Measurements from ENCODE around the gene BRD9. TPM values are rescaled to one million over a fixed set of nuclear protein-coding genes. Genes with fewer than 3 reads are reported as not detected.

BRD9 gene
- total and polyA plus RNA-seq, 2 of the 4 experiments (the other 2 are of a cell fraction), result 22.0 to 43.4 TPM

GRCh38 chr5:878125-878524 lies 14.5 kb downstream of the BRD9 start:
- CTCF ChIA-PET, result no interaction called here
- WGBS, 2 experiments (ENCODE audit: extremely low coverage in 2 of 2, insufficient read length in 1 of 2), result no CpG with 5 or more reads among the region's 15 CpGs
- no peak overlapping the region for H3K14ac ChIP-seq (replicated peaks; ENCODE audit: low read depth, low read length)
- dilution Hi-C loops (cut with HindIII; ENCODE audit: low sequenced_read_pairs, unreplicated experiment) (no loop called here), in situ Hi-C loops (cut with MboI; ENCODE audit: low sequenced_read_pairs) (no loop called here), intact Hi-C loops (cut with micrococcal nuclease) (no loop called here)
- H2BK15ac ChIP-seq (ENCODE audit: low read depth, low read length), result no peak overlapping the region
- no peak overlapping the region for H3K4me2 ChIP-seq (ENCODE audit: low read depth, low read length)
- no peak overlapping the region for H2AK5ac ChIP-seq (ENCODE audit: low read depth, low read length)
- H3K9ac ChIP-seq (ENCODE audit: low read depth, low read length), result no peak overlapping the region
- H3K79me1 ChIP-seq (ENCODE audit: low read depth in 1 of 2, low read length in 2 of 2), result peaks cover 15 to 22% of the 10 kb centered on the region in 2 experiments
- no peak overlapping the region for H4K8ac ChIP-seq (ENCODE audit: low read depth in 2 of 2, low read length in 2 of 2)
- no peak overlapping the region for H3K4ac ChIP-seq (ENCODE audit: low read depth, low read length)
- no peaks in the 10 kb centered on the region for H3K4me1 ChIP-seq (ENCODE audit: control insufficient read depth, insufficient read depth, low read length)
- no peak overlapping the region for H3K23ac ChIP-seq (ENCODE audit: low read depth, low read length)
- H2AK9ac ChIP-seq (replicated peaks; ENCODE audit: low read depth, low read length, poor library complexity), result no peak overlapping the region
- DNase-seq, result no peak
- POLR2A ChIA-PET (ENCODE audit: unreplicated experiment), result no interaction called here
- ATAC-seq (ENCODE audit: low read depth), result no peak
- H3K56ac ChIP-seq (ENCODE audit: extremely low read depth, insufficient read depth, low read length), result no peak overlapping the region
- H3K18ac ChIP-seq (ENCODE audit: low read depth, low read length), result no peak overlapping the region
- H2BK5ac ChIP-seq (ENCODE audit: low read depth, low read length, poor library complexity, severe bottlenecking), result no peak overlapping the region
- no peak overlapping the region for H4K91ac ChIP-seq (ENCODE audit: insufficient read depth, low read depth, low read length)
- H4K5ac ChIP-seq (ENCODE audit: low read depth, low read length), result no peak overlapping the region
- H2BK20ac ChIP-seq (ENCODE audit: low read depth, low read length), result no peak overlapping the region
- H3K4me3 ChIP-seq (ENCODE audit: insufficient read depth, low read depth, low read length), result no peak overlapping the region
- no peak overlapping the region for H2BK120ac ChIP-seq (ENCODE audit: low read depth, low read length)
- TF ChIP-seq MAFK (IDR thresholded peaks at IDR 0.05; ENCODE audit: low read depth, low read length) (no peak), BHLHE40 (IDR thresholded peaks at IDR 0.05; ENCODE audit: low read depth, low read length) (no peak), USF2 (IDR thresholded peaks at IDR 0.05; ENCODE audit: low read depth, low read length) (no peak), RFX5 (IDR thresholded peaks at IDR 0.05; ENCODE audit: low read depth, low read length) (no peak), MAZ (IDR thresholded peaks at IDR 0.05; ENCODE audit: borderline replicate concordance, low read depth, low read length) (no peak), SMC3 (IDR thresholded peaks at IDR 0.05; ENCODE audit: low read depth, low read length) (no peak), MXI1 (IDR thresholded peaks at IDR 0.05; ENCODE audit: borderline replicate concordance, low read depth, low read length) (no peak), CEBPB (IDR thresholded peaks at IDR 0.05; ENCODE audit: low read depth, low read length) (no peak), CHD1 (IDR thresholded peaks at IDR 0.05; ENCODE audit: low read depth, low read length) (no peak), NFE2L2 (IDR thresholded peaks at IDR 0.05; ENCODE audit: low read depth, low read length) (no peak), POLR2A (IDR thresholded peaks at IDR 0.05; ENCODE audit: low read depth, low read length) (no peak), FOS (IDR thresholded peaks at IDR 0.05; ENCODE audit: low read depth, low read length) (no peak), RAD21 (IDR thresholded peaks at IDR 0.05; ENCODE audit: low read length) (no peak)
- peaks cover 64% of the 10 kb centered on the region for H3K36me3 ChIP-seq (ENCODE audit: control insufficient read depth, insufficient read depth, low read length)
- no peak overlapping the region for H2AFZ ChIP-seq (replicated peaks; ENCODE audit: low read length, poor library complexity)
- no TSS peak for BruUV-seq (replicated peaks)
- no peaks in the 10 kb centered on the region for H3K9me3 ChIP-seq (ENCODE audit: control insufficient read depth, insufficient read depth, low read length)
- H3K9me1 ChIP-seq (ENCODE audit: insufficient read depth, low read length), result peaks cover 9% of the 10 kb centered on the region
- no peak overlapping the region for H3K27ac ChIP-seq (ENCODE audit: insufficient read depth, low read length)
- peaks cover 17% of the 10 kb centered on the region for H4K20me1 ChIP-seq (ENCODE audit: insufficient read depth, low read length)
- no peaks in the 10 kb centered on the region for H3K27me3 ChIP-seq (ENCODE audit: control insufficient read depth, insufficient read depth, low read length)

Data from IMR-90 (cell line).